ENCODE results near the gene DSE.

GRCh38 chr6:116402108-116402937 is 31.6 kb downstream of the DSE start:
- no peak for TF ChIP-seq FOXM1 (IDR thresholded peaks at IDR 0.05; ENCODE audit: borderline replicate concordance)
- TF ChIP-seq TARDBP (IDR thresholded peaks at IDR 0.05): no peak
- TF ChIP-seq, protein P1, sequence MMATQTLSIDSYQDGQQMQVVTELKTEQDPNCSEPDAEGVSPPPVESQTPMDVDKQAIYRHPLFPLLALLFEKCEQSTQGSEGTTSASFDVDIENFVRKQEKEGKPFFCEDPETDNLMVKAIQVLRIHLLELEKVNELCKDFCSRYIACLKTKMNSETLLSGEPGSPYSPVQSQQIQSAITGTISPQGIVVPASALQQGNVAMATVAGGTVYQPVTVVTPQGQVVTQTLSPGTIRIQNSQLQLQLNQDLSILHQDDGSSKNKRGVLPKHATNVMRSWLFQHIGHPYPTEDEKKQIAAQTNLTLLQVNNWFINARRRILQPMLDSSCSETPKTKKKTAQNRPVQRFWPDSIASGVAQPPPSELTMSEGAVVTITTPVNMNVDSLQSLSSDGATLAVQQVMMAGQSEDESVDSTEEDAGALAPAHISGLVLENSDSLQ (IDR thresholded peaks at IDR 0.05): no peak
- no peak for TF ChIP-seq ELF4 (IDR thresholded peaks at IDR 0.05)
- no peak for TF ChIP-seq SP1 (IDR thresholded peaks at IDR 0.05)
- TF ChIP-seq ZNF384 (IDR thresholded peaks at IDR 0.05): no peak
- TF ChIP-seq CTBP1 (IDR thresholded peaks at IDR 0.05; ENCODE audit: borderline replicate concordance): no peak
- TF ChIP-seq NFRKB (IDR thresholded peaks at IDR 0.05): no peak
- no peak for TF ChIP-seq ARNT (IDR thresholded peaks at IDR 0.05)
- TF ChIP-seq HDGF (IDR thresholded peaks at IDR 0.05; ENCODE audit: borderline replicate concordance): no peak
